GM12874 (cell line): Measurements from ENCODE around the gene TIMP2.

Experiments
- CTCF ChIP-seq: IDR thresholded peaks from 2 replicates; pipeline ENCODE4 v1.5.1; 2011; ENCODE audit warnings: low read depth, mild to moderate bottlenecking, control low read depth, low read length, moderate library complexity; ENCODE audit not compliant: insufficient read depth

TIMP2 gene

GRCh38 chr17:78898075-78898836 lies 26.9 kb downstream of the TIMP2 start:
- no peak for TF ChIP-seq CTCF

- TF ChIP-seq CTCF, result no peak
Measured at GRCh38 chr17:78897664-78898047, 27.5 kb downstream of the TIMP2 start.

DNA sequence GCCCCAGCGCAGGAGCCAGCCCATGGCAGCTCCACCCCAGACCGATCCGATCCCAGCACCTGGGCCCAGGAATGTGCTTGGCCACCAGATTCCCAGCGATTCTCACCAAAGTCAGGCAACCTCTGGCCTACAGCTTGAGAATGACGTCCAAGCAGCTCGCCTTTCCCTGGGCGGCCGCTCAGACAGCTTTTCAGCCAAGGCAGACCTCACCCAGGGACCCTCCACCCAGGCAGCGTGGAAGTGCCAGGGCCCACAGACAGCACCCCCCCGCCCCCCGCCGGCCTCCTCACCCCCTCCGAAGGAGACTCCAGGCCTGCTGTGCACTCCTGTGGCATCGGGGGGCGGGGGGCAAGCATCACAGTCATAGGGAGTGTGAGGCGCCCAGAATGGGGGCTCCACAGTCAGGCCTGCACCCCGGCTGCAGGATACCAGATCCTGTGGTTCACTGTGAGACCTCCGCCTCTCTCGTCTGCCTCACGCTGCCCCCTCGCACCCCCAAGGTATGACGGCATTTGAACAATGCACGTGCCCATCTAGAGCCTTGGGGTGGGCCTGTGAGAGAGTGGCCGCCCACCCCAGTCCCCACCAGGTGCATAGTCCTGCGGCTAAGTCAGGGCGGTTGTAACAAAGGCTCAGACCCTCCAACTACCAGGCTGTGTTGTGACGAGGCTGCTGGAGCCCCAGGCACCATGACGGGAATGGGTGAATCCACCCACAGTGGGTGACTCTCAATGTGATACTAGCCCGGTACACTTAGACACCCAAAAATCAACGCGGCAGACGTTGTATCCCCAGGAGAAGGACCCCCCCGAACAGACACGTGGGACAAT lies 28.1 kb downstream of the TIMP2 start:
- TF ChIP-seq CTCF, result no peak

DNA sequence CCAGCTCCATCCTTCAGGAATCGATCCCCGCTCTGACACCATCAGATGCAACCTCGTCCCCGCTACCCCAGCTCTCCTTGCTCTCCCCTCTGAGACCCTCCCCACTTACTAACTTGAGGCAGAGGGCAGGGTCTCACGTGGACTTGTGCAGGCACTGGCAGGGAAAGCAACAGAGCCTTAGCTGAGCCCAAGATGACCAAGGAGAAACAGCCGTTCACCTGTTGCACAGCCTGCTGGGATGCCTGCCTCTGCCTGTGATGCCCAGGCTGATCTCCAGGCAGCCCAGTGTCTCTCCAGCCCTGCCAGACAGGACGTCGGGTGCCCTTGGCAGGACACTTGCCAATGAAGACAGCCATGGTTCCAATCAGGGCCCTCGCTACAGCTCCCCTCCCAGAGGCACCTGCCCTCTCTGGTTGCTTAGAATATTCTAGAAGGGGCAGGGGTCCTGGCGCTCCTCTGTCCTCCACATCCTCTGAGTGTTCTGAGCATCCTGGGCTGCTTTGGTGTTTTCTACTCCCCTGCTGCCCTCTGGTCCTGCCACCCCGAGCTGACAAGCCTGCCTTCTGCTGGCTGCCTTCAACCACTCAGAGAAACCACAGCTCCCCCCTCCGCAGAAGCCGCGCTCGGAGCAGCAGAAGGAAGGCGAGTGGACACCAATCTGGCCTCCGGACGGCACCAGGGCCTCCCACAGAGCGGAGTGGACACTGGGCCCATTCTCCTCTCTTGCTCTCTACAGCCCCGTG lies 28.9 kb downstream of the TIMP2 start:
- TF ChIP-seq CTCF, result no peak

DNA sequence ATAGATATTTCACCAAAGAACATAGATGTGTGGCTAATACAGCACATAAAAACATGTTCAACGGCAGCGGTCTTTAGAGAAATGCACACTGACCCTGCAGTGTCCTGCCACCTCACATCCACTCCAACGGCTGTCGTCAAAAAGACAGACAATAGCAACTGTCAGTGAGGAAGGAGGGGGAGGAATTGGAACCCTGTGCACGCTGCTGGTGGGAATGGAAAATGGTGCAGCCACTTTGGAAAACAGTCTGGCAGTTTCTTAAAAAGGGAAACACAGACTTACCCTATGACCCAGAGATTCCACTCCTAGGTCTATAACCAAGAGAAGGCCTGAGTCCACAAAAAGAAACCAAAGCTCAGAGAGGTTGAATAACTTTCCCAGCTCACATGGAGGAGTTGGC lies 29.9 kb downstream of the TIMP2 start:
- no peak for TF ChIP-seq CTCF

DNA sequence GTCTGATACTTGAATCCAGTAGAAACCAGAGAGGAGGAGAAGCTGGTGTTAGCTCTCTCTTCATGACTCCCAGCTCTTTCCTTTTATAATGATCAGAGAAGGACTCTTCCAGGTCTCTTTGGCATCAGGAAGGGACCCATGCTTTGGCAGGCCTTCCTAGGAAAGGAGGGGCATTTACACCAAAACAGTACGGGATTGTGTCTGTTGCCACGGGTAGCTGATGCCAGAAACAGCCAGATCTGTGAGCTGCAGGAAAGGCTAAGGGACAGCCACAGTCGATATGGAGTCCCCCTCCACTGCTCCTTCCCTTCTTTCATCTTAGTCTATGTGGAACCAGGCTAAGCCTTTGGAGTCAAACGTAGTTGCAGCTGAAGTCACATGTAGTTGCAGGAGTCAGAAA lies 31.5 kb downstream of the TIMP2 start:
- TF ChIP-seq CTCF, result no peak

- no peak for TF ChIP-seq CTCF
Measured at GRCh38 chr17:78892936-78893379, 32.2 kb downstream of the TIMP2 start.
